ACC112 (cell line): ENCODE data around the gene ANKRD16.
"Not testable (repeated sequence)": the region's sequence is repeated elsewhere in the genome, so short reads cannot be mapped to it uniquely, and the experiment has no call there.

Experiments used
- H2AFZ ChIP-seq: fragments of 200-600 bp; sonication (generic); one replicate; pipeline ENCODE4 v1.6.0; 2017; ENCODE audit warnings: antibody characterized with exemption, low read length; ENCODE audit not compliant: unreplicated experiment
- H3K27ac ChIP-seq: fragments of 200-600 bp; sonication (generic); 2 replicates; pipeline ENCODE4 v1.5.1; 2014; ENCODE audit warnings: low read depth, mild to moderate bottlenecking, antibody characterized with exemption, low read length, moderate library complexity
- H3K27me3 ChIP-seq: fragments of 200-600 bp; sonication (generic); 2 replicates; pipeline ENCODE4 v1.6.1; 2014; ENCODE audit warnings: mild to moderate bottlenecking, antibody characterized with exemption, low read length, moderate library complexity, mixed read lengths; ENCODE audit not compliant: insufficient read depth
- H3K36me3 ChIP-seq: fragments of 200-600 bp; sonication (generic); 2 replicates; pipeline ENCODE4 v1.6.1; 2016; ENCODE audit warnings: mild to moderate bottlenecking, antibody characterized with exemption, low read length, moderate library complexity, mixed read lengths; ENCODE audit not compliant: insufficient read depth
- H3K4me1 ChIP-seq: fragments of 200-600 bp; sonication (generic); one replicate; pipeline ENCODE4 v1.6.1; 2016; ENCODE audit warnings: low read length, mixed read lengths; ENCODE audit not compliant: insufficient read depth, unreplicated experiment, control insufficient read depth
- H3K4me3 ChIP-seq: fragments of 200-600 bp; sonication (generic); 2 replicates; pipeline ENCODE4 v1.5.1; 2014; ENCODE audit warnings: mild to moderate bottlenecking, low read depth, low read length
- H3K79me2 ChIP-seq: fragments of 200-600 bp; sonication (generic); one replicate; pipeline ENCODE4 v1.6.0; 2016; ENCODE audit warnings: low read length; ENCODE audit not compliant: control insufficient read depth, unreplicated experiment, insufficient read depth

ANKRD16 gene

GRCh38 chr10:5919568-5919967 lies 29.9 kb upstream of the ANKRD16 start:
- Histone ChIP-seq H3K27ac (no peak overlapping the region), H3K27me3 (no peaks in the 10 kb centered on the region), H2AFZ (no peak overlapping the region), H3K36me3 (peaks cover 34% of the 10 kb centered on the region), H3K79me2 (no peaks in the 10 kb centered on the region), H3K4me3 (no peak overlapping the region), H3K4me1 (no peaks in the 10 kb centered on the region)

- Histone ChIP-seq H3K4me1 (no peaks in the 10 kb centered on the region), H3K27ac (no peak overlapping the region), H3K4me3 (no peak overlapping the region), H3K36me3 (peaks cover 39% of the 10 kb centered on the region), H3K79me2 (no peaks in the 10 kb centered on the region), H3K27me3 (no peaks in the 10 kb centered on the region), H2AFZ (no peak overlapping the region)
Observed at GRCh38 chr10:5918763-5919162, 29.1 kb upstream of the ANKRD16 start.

GRCh38 chr10:5917305-5917704 lies 27.6 kb upstream of the ANKRD16 start:
- Histone ChIP-seq H3K4me3 (no peak overlapping the region), H3K27ac (no peak overlapping the region), H3K27me3 (no peaks in the 10 kb centered on the region), H3K36me3 (peaks cover 33% of the 10 kb centered on the region), H3K79me2 (no peaks in the 10 kb centered on the region), H2AFZ (no peak overlapping the region), H3K4me1 (no peaks in the 10 kb centered on the region)

GRCh38 chr10:5915451-5915850 lies 25.8 kb upstream of the ANKRD16 start:
- no peak overlapping the region for H3K4me3 ChIP-seq
- H3K4me1 ChIP-seq, result no peaks in the 10 kb centered on the region
- H2AFZ ChIP-seq, result no peak overlapping the region
- no peaks in the 10 kb centered on the region for H3K27me3 ChIP-seq
- peaks cover 30% of the 10 kb centered on the region for H3K36me3 ChIP-seq
- no peaks in the 10 kb centered on the region for H3K79me2 ChIP-seq
- no peak overlapping the region for H3K27ac ChIP-seq

GRCh38 chr10:5913736-5914135 lies 24.0 kb upstream of the ANKRD16 start:
- Histone ChIP-seq H3K4me3 (no peak overlapping the region), H3K4me1 (no peaks in the 10 kb centered on the region), H3K36me3 (peaks cover 29% of the 10 kb centered on the region; the same call in 1 of the 2 replicates)

GRCh38 chr10:5911670-5912069 lies 22.0 kb upstream of the ANKRD16 start:
- Histone ChIP-seq H3K27me3 (no peaks in the 10 kb centered on the region), H3K4me1 (no peaks in the 10 kb centered on the region), H3K79me2 (peaks cover under 1% of the 10 kb centered on the region), H3K27ac (no peak overlapping the region), H2AFZ (no peak overlapping the region), H3K4me3 (no peak overlapping the region), H3K36me3 (peaks cover 28% of the 10 kb centered on the region; the same call in 1 of the 2 replicates)

More at GRCh38 chr10:5913736-5914135, 24.0 kb upstream of the ANKRD16 start:
- H3K79me2 ChIP-seq, result no peaks in the 10 kb centered on the region
- H3K27ac ChIP-seq, result no peak overlapping the region
- H3K27me3 ChIP-seq, result no peaks in the 10 kb centered on the region
- no peak overlapping the region for H2AFZ ChIP-seq

- Histone ChIP-seq H3K4me3 (no peak overlapping the region), H2AFZ (no peak overlapping the region), H3K4me1 (no peaks in the 10 kb centered on the region), H3K36me3 (peaks cover 32% of the 10 kb centered on the region; the same call in 1 of the 2 replicates), H3K27me3 (no peaks in the 10 kb centered on the region), H3K79me2 (peaks cover 4% of the 10 kb centered on the region), H3K27ac (no peak overlapping the region)
Observed at GRCh38 chr10:5910323-5911100, 20.8 kb upstream of the ANKRD16 start.

GRCh38 chr10:5908676-5909075 lies 19.0 kb upstream of the ANKRD16 start:
- H3K79me2 ChIP-seq, H2AFZ ChIP-seq, H3K27me3 ChIP-seq, H3K4me3 ChIP-seq, H3K27ac ChIP-seq, H3K4me1 ChIP-seq: not testable (repeated sequence)
- H3K36me3 ChIP-seq, result peaks cover 18% of the 10 kb centered on the region; the same call in 1 of the 2 replicates

- Histone ChIP-seq H3K27ac (no peak overlapping the region), H3K79me2 (peaks cover 12% of the 10 kb centered on the region), H3K4me3 (no peak overlapping the region), H3K4me1 (no peaks in the 10 kb centered on the region), H3K36me3 (peaks cover 18% of the 10 kb centered on the region), H2AFZ (no peak overlapping the region), H3K27me3 (no peaks in the 10 kb centered on the region)
Observed at GRCh38 chr10:5906651-5907050, 17.0 kb upstream of the ANKRD16 start.

GRCh38 chr10:5905854-5906507 lies 16.3 kb upstream of the ANKRD16 start:
- Histone ChIP-seq H3K4me1 (no peaks in the 10 kb centered on the region), H3K4me3 (no peak overlapping the region), H2AFZ (no peak overlapping the region), H3K79me2 (peaks cover 14% of the 10 kb centered on the region), H3K27ac (no peak overlapping the region), H3K36me3 (peaks cover 18% of the 10 kb centered on the region), H3K27me3 (no peaks in the 10 kb centered on the region)

- Histone ChIP-seq H2AFZ (no peak overlapping the region), H3K27ac (no peak overlapping the region), H3K36me3 (peaks cover 13% of the 10 kb centered on the region), H3K79me2 (peaks cover 21% of the 10 kb centered on the region), H3K4me1 (no peaks in the 10 kb centered on the region), H3K4me3 (no peak overlapping the region), H3K27me3 (no peaks in the 10 kb centered on the region)
Observed at GRCh38 chr10:5904227-5904626, 14.5 kb upstream of the ANKRD16 start.
